Activated naive CD8-positive, alpha-beta T cell treated with anti-CD3 and anti-CD28 coated beads for 36 hours (primary cell): Measurements from ENCODE around the gene AGPAT2. TPM values are rescaled to one million over a fixed set of nuclear protein-coding genes. Genes with fewer than 3 reads are reported as not detected.

ENCODE experiments used
- DNase-seq: peaks from one replicate; pipeline ENCODE4 v3.0.0; 2021
- H3K27ac Mint-ChIP-seq: one replicate; pipeline ENCODE4 v1.8.0; 2022; ENCODE audit warnings: mild to moderate bottlenecking, moderate library complexity, mixed read lengths
- H3K27me3 Mint-ChIP-seq: one replicate; pipeline ENCODE4 v1.8.0; 2022; ENCODE audit warnings: mild to moderate bottlenecking, mixed read lengths
- H3K36me3 Mint-ChIP-seq: one replicate; pipeline ENCODE4 v1.8.0; 2021; ENCODE audit warnings: mild to moderate bottlenecking, mixed read lengths
- H3K4me1 Mint-ChIP-seq: one replicate; pipeline ENCODE4 v1.8.0; 2021; ENCODE audit warnings: mixed read lengths
- H3K4me3 Mint-ChIP-seq: one replicate; pipeline ENCODE4 v1.8.0; 2022; ENCODE audit warnings: mild to moderate bottlenecking, moderate library complexity, mixed read lengths
- H3K9me3 Mint-ChIP-seq: one replicate; pipeline ENCODE4 v1.8.0; 2022; ENCODE audit warnings: mixed read lengths
- total RNA-seq, 2 experiments: library from RNA; stranded (reverse); gene quantifications; one replicate each; pipeline ENCODE4 v1.2.3, GENCODE V29; 2021

Gene AGPAT2
- total RNA-seq, 2 experiments from 2014 or later: 14.6 to 16.1 TPM

- DNase-seq: no peak
- Mint-ChIP-seq H3K9me3 (no peaks in the 10 kb centered on the region), H3K27me3 (peaks cover 34% of the 10 kb centered on the region), H3K4me1 (peaks cover 20% of the 10 kb centered on the region), H3K4me3 (no peak overlapping the region), H3K36me3 (no peaks in the 10 kb centered on the region), H3K27ac (no peak overlapping the region)
Observed at GRCh38 chr9:136698635-136699246, 11.5 kb upstream of the AGPAT2 start.

- Mint-ChIP-seq H3K9me3 (no peaks in the 10 kb centered on the region), H3K27ac (no peak overlapping the region), H3K27me3 (peaks cover 39% of the 10 kb centered on the region), H3K4me1 (peaks cover 17% of the 10 kb centered on the region), H3K4me3 (no peak overlapping the region), H3K36me3 (no peaks in the 10 kb centered on the region)
- DNase-seq: no peak
Observed at GRCh38 chr9:136697821-136698526, 10.7 kb upstream of the AGPAT2 start.

GRCh38 chr9:136697146-136697820 lies 10.0 kb upstream of the AGPAT2 start:
- H3K4me3 Mint-ChIP-seq: no peak overlapping the region
- no peaks in the 10 kb centered on the region for H3K9me3 Mint-ChIP-seq
- H3K27ac Mint-ChIP-seq: no peak overlapping the region
- H3K36me3 Mint-ChIP-seq: no peaks in the 10 kb centered on the region
- H3K4me1 Mint-ChIP-seq: peaks cover 17% of the 10 kb centered on the region
- DNase-seq: no peak
- H3K27me3 Mint-ChIP-seq: peaks cover 39% of the 10 kb centered on the region

GRCh38 chr9:136696502-136696901 lies 9.2 kb upstream of the AGPAT2 start:
- Mint-ChIP-seq H3K4me1 (peaks cover 13% of the 10 kb centered on the region), H3K36me3 (no peaks in the 10 kb centered on the region), H3K9me3 (no peaks in the 10 kb centered on the region), H3K4me3 (no peak overlapping the region), H3K27me3 (peaks cover 39% of the 10 kb centered on the region), H3K27ac (no peak overlapping the region)
- no peak for DNase-seq

GRCh38 chr9:136695955-136696354 lies 8.7 kb upstream of the AGPAT2 start:
- no peak overlapping the region for H3K4me3 Mint-ChIP-seq
- H3K27me3 Mint-ChIP-seq: peaks cover 39% of the 10 kb centered on the region
- H3K36me3 Mint-ChIP-seq: no peaks in the 10 kb centered on the region
- DNase-seq: no peak
- H3K9me3 Mint-ChIP-seq: no peaks in the 10 kb centered on the region
- H3K4me1 Mint-ChIP-seq: peaks cover 7% of the 10 kb centered on the region
- H3K27ac Mint-ChIP-seq: no peak overlapping the region

GRCh38 chr9:136695435-136695895 lies 8.2 kb upstream of the AGPAT2 start:
- Mint-ChIP-seq H3K4me3 (no peak overlapping the region), H3K36me3 (no peaks in the 10 kb centered on the region), H3K4me1 (peaks cover 3% of the 10 kb centered on the region), H3K9me3 (no peaks in the 10 kb centered on the region), H3K27ac (no peak overlapping the region), H3K27me3 (peaks cover 39% of the 10 kb centered on the region)
- no peak for DNase-seq

- H3K4me3 Mint-ChIP-seq: no peak overlapping the region
- H3K36me3 Mint-ChIP-seq: no peaks in the 10 kb centered on the region
- H3K27ac Mint-ChIP-seq: no peak overlapping the region
- no peaks in the 10 kb centered on the region for H3K9me3 Mint-ChIP-seq
- no peak for DNase-seq
- H3K4me1 Mint-ChIP-seq: no peaks in the 10 kb centered on the region
- peaks cover 34% of the 10 kb centered on the region for H3K27me3 Mint-ChIP-seq
Observed at GRCh38 chr9:136694872-136695247, 7.6 kb upstream of the AGPAT2 start.

- H3K4me3 Mint-ChIP-seq: no peak overlapping the region
- no peak overlapping the region for H3K27ac Mint-ChIP-seq
- H3K36me3 Mint-ChIP-seq: no peaks in the 10 kb centered on the region
- no peaks in the 10 kb centered on the region for H3K4me1 Mint-ChIP-seq
- no peaks in the 10 kb centered on the region for H3K9me3 Mint-ChIP-seq
- H3K27me3 Mint-ChIP-seq: peaks cover 34% of the 10 kb centered on the region
- DNase-seq: peak; percentile 31
Observed at GRCh38 chr9:136694163-136694871, 7.1 kb upstream of the AGPAT2 start.

GRCh38 chr9:136693490-136694162 lies 6.4 kb upstream of the AGPAT2 start:
- Mint-ChIP-seq H3K4me3 (no peak overlapping the region), H3K27me3 (peaks cover 29% of the 10 kb centered on the region), H3K36me3 (no peaks in the 10 kb centered on the region), H3K9me3 (no peaks in the 10 kb centered on the region), H3K4me1 (no peaks in the 10 kb centered on the region), H3K27ac (no peak overlapping the region)
- no peak for DNase-seq

- DNase-seq: no peak
- Mint-ChIP-seq H3K27ac (no peak overlapping the region), H3K36me3 (no peaks in the 10 kb centered on the region), H3K4me3 (no peak overlapping the region), H3K9me3 (no peaks in the 10 kb centered on the region), H3K4me1 (peaks cover 3% of the 10 kb centered on the region), H3K27me3 (peaks cover 24% of the 10 kb centered on the region)
Observed at GRCh38 chr9:136693135-136693489, 5.9 kb upstream of the AGPAT2 start.

- Mint-ChIP-seq H3K4me1 (peaks cover 5% of the 10 kb centered on the region), H3K36me3 (no peaks in the 10 kb centered on the region), H3K27me3 (peaks cover 19% of the 10 kb centered on the region), H3K4me3 (no peak overlapping the region), H3K27ac (no peak overlapping the region), H3K9me3 (no peaks in the 10 kb centered on the region)
- DNase-seq: no peak
Observed at GRCh38 chr9:136692185-136693134, 5.2 kb upstream of the AGPAT2 start.

- H3K4me1 Mint-ChIP-seq: peaks cover 5% of the 10 kb centered on the region
- no peak overlapping the region for H3K27ac Mint-ChIP-seq
- H3K9me3 Mint-ChIP-seq: no peaks in the 10 kb centered on the region
- peaks cover 14% of the 10 kb centered on the region for H3K27me3 Mint-ChIP-seq
- DNase-seq: no peak
- no peaks in the 10 kb centered on the region for H3K36me3 Mint-ChIP-seq
- H3K4me3 Mint-ChIP-seq: no peak overlapping the region
Observed at GRCh38 chr9:136691316-136692184, 4.3 kb upstream of the AGPAT2 start.

GRCh38 chr9:136690806-136691261 lies 3.6 kb upstream of the AGPAT2 start:
- Mint-ChIP-seq H3K27ac (no peak overlapping the region), H3K9me3 (no peaks in the 10 kb centered on the region), H3K36me3 (no peaks in the 10 kb centered on the region), H3K4me1 (peaks cover 9% of the 10 kb centered on the region), H3K27me3 (peaks cover 10% of the 10 kb centered on the region), H3K4me3 (no peak overlapping the region)
- no peak for DNase-seq
